HepG2 (cell line): ENCODE results near the gene NDUFB10. TPM values are rescaled to one million over a fixed set of nuclear protein-coding genes. Genes with fewer than 3 reads are reported as not detected.

ENCODE experiments used
- HNRNPLL ChIP-seq: fragments of 200-400 bp; formaldehyde crosslinking; IDR thresholded peaks from 2 replicates; pipeline ENCODE4 v1.6.1; 2017; ENCODE audit warnings: mild to moderate bottlenecking, low read depth, low read length; ENCODE audit not compliant: poor library complexity, severe bottlenecking
- SIN3A ChIP-seq: IDR thresholded peaks from 2 replicates; pipeline ENCODE4 v1.6.1; 2011; ENCODE audit warnings: low read depth, mild to moderate bottlenecking, control low read depth, low read length, borderline replicate concordance
- YEATS4 ChIP-seq: sonication (generic); formaldehyde crosslinking; IDR thresholded peaks from 2 replicates; pipeline ENCODE4 v1.4.0; 2020; ENCODE audit warnings: missing genetic modification reagents, borderline replicate concordance
- ZMYM2 ChIP-seq: sonication (generic); formaldehyde crosslinking; IDR thresholded peaks from 2 replicates; pipeline ENCODE4 v1.8.0; 2022; ENCODE audit warnings: mild to moderate bottlenecking, missing genetic modification reagents
- ZNF773 ChIP-seq: sonication (generic); formaldehyde crosslinking; IDR thresholded peaks from 2 replicates; pipeline ENCODE4 v1.4.0; 2020; ENCODE audit warnings: missing genetic modification reagents, borderline replicate concordance
- polyA plus RNA-seq, 8 experiments: library from polyadenylated mRNA; depleted of rRNA in 3 of 8; stranded (reverse) in 7 of 8; unstranded in 1 of 8; fragments of >200 nt; fragmentation: Illumina TruSeq in 4 of 8; extraction: Trizol in 4 of 8; gene quantifications; 2 replicates each; pipeline versions ENCODE4 v1.2.1 to v1.2.3, GENCODE V29; 2011 to 2016; ENCODE audit warnings: low read depth in 4 of 8, missing spikeins in 1 of 8, mixed read lengths in 1 of 8; ENCODE audit not compliant: insufficient read depth in 1 of 8
- total RNA-seq, 5 experiments: library from RNA; depleted of rRNA; stranded (reverse); fragments of >200 nt; fragmentation: Illumina TruSeq; extraction: Trizol; gene quantifications; 2 replicates each; pipeline ENCODE4 v1.2.3, GENCODE V29; 2016; ENCODE audit warnings: low read depth in 1 of 5
- TF ChIP-seq, protein P1 (sequence below): sonication (generic); formaldehyde crosslinking; IDR thresholded peaks from 2 replicates; pipeline ENCODE4 v1.5.0; 2020; ENCODE audit warnings: mild to moderate bottlenecking, missing genetic modification reagents, moderate library complexity
- TF ChIP-seq, protein P2 (sequence below): sonication (generic); formaldehyde crosslinking; IDR thresholded peaks from 2 replicates; pipeline ENCODE4 v1.5.1; 2020; ENCODE audit warnings: missing genetic modification reagents, mild to moderate bottlenecking, borderline replicate concordance
- TF ChIP-seq, protein P3 (sequence below), 2 experiments: sonication (generic) in 1 of 2; formaldehyde crosslinking in 1 of 2; IDR thresholded peaks; 2 replicates each; pipeline versions ENCODE4 v1.4.0 to v1.6.1; 2018 to 2020; ENCODE audit warnings: missing genetic modification reagents in 2 of 2, borderline replicate concordance in 1 of 2, low read depth in 1 of 2, mild to moderate bottlenecking in 1 of 2, missing biosample characterization in 1 of 2
- TF ChIP-seq, protein P4 (sequence below): sonication (generic); formaldehyde crosslinking; IDR thresholded peaks from 2 replicates; pipeline ENCODE4 v1.4.0; 2020; ENCODE audit warnings: missing genetic modification reagents
- TF ChIP-seq, protein P5 (sequence below): sonication (generic); formaldehyde crosslinking; IDR thresholded peaks from 2 replicates; pipeline ENCODE4 v1.4.0; 2020; ENCODE audit warnings: missing genetic modification reagents

Gene NDUFB10
- total and polyA plus RNA-seq, 2 of the 13 experiments (the other 11 are each of a cell fraction or from before 2014, with no cell fraction given): 68.6 to 157 TPM

DNA sequence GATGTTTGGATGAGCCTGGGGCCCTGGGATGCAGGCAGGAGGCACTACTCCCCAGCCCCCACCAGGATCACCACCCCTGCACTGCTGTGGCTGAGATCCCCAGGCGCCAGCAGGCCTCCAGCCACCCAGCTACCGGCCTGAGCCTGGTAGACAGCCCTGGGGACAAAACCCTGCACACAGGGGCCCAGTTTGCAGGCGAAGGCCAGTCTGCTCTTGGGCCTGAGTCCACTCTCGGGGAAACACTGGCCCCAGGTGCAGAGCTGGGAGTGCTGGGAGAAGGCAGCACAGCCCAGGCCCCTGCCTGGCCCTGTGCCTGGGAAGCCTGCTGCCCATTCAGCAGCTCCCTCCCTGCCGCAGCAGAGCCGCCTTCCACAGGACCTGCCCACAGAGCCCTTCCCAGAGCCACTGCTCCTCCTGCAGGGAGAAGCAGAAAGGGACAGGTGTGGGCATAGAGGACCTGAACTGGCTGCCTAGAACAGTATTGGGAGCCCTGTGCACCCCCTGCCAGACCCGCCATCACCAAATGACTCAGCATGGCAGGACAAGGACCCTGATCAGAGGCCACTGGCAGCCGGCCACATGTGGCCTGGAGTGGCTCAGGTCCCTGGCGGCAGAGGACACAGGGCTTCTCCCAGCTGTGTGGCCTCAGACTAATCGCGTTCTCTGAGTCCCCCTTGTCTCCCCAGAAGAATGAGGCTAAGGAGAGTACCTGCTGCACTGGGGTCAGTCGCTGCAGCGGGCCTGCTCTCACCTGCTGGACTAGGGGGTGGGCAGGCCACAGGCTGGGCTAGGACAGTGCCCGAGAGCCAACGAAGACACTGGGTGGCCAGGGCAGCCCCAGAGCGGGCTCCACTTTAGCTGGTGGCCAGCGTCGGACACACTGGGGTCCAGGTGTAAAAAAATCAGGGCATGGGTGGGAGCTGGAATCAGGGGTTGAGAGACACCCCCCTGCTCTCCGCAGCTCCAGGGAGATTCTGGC is 27.0 kb upstream of the NDUFB10 start (continued):
- TF ChIP-seq, protein P1, sequence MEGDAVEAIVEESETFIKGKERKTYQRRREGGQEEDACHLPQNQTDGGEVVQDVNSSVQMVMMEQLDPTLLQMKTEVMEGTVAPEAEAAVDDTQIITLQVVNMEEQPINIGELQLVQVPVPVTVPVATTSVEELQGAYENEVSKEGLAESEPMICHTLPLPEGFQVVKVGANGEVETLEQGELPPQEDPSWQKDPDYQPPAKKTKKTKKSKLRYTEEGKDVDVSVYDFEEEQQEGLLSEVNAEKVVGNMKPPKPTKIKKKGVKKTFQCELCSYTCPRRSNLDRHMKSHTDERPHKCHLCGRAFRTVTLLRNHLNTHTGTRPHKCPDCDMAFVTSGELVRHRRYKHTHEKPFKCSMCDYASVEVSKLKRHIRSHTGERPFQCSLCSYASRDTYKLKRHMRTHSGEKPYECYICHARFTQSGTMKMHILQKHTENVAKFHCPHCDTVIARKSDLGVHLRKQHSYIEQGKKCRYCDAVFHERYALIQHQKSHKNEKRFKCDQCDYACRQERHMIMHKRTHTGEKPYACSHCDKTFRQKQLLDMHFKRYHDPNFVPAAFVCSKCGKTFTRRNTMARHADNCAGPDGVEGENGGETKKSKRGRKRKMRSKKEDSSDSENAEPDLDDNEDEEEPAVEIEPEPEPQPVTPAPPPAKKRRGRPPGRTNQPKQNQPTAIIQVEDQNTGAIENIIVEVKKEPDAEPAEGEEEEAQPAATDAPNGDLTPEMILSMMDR (CRISPR knock-in tag): peak; percentile 72
- TF ChIP-seq YEATS4 (no peak), HNRNPLL (peak; percentile 18), ZMYM2 (CRISPR knock-in tag) (peak; percentile 33; the same call in 1 of the 2 replicates), SIN3A (no peak), ZNF773 (CRISPR knock-in tag) (no peak)
- TF ChIP-seq, protein P2, sequence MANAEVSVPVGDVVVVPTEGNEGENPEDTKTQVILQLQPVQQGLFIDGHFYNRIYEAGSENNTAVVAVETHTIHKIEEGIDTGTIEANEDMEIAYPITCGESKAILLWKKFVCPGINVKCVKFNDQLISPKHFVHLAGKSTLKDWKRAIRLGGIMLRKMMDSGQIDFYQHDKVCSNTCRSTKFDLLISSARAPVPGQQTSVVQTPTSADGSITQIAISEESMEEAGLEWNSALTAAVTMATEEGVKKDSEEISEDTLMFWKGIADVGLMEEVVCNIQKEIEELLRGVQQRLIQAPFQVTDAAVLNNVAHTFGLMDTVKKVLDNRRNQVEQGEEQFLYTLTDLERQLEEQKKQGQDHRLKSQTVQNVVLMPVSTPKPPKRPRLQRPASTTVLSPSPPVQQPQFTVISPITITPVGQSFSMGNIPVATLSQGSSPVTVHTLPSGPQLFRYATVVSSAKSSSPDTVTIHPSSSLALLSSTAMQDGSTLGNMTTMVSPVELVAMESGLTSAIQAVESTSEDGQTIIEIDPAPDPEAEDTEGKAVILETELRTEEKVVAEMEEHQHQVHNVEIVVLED (CRISPR knock-in tag): no peak; the same call in 1 of the 2 replicates
- TF ChIP-seq, protein P3, sequence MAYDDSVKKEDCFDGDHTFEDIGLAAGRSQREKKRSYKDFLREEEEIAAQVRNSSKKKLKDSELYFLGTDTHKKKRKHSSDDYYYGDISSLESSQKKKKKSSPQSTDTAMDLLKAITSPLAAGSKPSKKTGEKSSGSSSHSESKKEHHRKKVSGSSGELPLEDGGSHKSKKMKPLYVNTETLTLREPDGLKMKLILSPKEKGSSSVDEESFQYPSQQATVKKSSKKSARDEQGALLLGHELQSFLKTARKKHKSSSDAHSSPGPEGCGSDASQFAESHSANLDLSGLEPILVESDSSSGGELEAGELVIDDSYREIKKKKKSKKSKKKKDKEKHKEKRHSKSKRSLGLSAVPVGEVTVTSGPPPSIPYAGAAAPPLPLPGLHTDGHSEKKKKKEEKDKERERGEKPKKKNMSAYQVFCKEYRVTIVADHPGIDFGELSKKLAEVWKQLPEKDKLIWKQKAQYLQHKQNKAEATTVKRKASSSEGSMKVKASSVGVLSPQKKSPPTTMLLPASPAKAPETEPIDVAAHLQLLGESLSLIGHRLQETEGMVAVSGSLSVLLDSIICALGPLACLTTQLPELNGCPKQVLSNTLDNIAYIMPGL (CRISPR knock-in tag; IDR thresholded peaks at IDR 0.05; ENCODE audit: borderline replicate concordance in 1 of 2, low read depth in 1 of 2): peak in 1 of 2 experiments; percentile 17; a peak in 2 of 4 replicates
- TF ChIP-seq, protein P4, sequence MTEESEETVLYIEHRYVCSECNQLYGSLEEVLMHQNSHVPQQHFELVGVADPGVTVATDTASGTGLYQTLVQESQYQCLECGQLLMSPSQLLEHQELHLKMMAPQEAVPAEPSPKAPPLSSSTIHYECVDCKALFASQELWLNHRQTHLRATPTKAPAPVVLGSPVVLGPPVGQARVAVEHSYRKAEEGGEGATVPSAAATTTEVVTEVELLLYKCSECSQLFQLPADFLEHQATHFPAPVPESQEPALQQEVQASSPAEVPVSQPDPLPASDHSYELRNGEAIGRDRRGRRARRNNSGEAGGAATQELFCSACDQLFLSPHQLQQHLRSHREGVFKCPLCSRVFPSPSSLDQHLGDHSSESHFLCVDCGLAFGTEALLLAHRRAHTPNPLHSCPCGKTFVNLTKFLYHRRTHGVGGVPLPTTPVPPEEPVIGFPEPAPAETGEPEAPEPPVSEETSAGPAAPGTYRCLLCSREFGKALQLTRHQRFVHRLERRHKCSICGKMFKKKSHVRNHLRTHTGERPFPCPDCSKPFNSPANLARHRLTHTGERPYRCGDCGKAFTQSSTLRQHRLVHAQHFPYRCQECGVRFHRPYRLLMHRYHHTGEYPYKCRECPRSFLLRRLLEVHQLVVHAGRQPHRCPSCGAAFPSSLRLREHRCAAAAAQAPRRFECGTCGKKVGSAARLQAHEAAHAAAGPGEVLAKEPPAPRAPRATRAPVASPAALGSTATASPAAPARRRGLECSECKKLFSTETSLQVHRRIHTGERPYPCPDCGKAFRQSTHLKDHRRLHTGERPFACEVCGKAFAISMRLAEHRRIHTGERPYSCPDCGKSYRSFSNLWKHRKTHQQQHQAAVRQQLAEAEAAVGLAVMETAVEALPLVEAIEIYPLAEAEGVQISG: 0 out of 2 replicates have a peak, but pooled peaks have one; percentile 36
- TF ChIP-seq, protein P5, sequence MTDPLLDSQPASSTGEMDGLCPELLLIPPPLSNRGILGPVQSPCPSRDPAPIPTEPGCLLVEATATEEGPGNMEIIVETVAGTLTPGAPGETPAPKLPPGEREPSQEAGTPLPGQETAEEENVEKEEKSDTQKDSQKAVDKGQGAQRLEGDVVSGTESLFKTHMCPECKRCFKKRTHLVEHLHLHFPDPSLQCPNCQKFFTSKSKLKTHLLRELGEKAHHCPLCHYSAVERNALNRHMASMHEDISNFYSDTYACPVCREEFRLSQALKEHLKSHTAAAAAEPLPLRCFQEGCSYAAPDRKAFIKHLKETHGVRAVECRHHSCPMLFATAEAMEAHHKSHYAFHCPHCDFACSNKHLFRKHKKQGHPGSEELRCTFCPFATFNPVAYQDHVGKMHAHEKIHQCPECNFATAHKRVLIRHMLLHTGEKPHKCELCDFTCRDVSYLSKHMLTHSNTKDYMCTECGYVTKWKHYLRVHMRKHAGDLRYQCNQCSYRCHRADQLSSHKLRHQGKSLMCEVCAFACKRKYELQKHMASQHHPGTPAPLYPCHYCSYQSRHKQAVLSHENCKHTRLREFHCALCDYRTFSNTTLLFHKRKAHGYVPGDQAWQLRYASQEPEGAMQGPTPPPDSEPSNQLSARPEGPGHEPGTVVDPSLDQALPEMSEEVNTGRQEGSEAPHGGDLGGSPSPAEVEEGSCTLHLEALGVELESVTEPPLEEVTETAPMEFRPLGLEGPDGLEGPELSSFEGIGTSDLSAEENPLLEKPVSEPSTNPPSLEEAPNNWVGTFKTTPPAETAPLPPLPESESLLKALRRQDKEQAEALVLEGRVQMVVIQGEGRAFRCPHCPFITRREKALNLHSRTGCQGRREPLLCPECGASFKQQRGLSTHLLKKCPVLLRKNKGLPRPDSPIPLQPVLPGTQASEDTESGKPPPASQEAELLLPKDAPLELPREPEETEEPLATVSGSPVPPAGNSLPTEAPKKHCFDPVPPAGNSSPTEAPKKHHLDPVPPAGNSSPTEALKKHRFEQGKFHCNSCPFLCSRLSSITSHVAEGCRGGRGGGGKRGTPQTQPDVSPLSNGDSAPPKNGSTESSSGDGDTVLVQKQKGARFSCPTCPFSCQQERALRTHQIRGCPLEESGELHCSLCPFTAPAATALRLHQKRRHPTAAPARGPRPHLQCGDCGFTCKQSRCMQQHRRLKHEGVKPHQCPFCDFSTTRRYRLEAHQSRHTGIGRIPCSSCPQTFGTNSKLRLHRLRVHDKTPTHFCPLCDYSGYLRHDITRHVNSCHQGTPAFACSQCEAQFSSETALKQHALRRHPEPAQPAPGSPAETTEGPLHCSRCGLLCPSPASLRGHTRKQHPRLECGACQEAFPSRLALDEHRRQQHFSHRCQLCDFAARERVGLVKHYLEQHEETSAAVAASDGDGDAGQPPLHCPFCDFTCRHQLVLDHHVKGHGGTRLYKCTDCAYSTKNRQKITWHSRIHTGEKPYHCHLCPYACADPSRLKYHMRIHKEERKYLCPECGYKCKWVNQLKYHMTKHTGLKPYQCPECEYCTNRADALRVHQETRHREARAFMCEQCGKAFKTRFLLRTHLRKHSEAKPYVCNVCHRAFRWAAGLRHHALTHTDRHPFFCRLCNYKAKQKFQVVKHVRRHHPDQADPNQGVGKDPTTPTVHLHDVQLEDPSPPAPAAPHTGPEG (CRISPR knock-in tag): peak; percentile 34; the same call in 1 of the 2 replicates
